Testis (tissue), 2 donors: ENCODE measurements around the gene SLC2A9.

Experiments used
- CTCF ChIP-seq, 3 experiments: fragments of 450-650 bp in 2 of 3; fragments of 200-600 bp in 1 of 3; sonication (generic) in 1 of 3; IDR thresholded peaks; one replicate each; pipeline ENCODE4 v1.5.1; 2016 to 2019; ENCODE audit warnings: antibody characterized with exemption in 3 of 3, mild to moderate bottlenecking in 2 of 3, moderate library complexity in 1 of 3
- POLR2A ChIP-seq: fragments of 450-650 bp; IDR thresholded peaks from one replicate; pipeline ENCODE4 v1.6.1; 2017; ENCODE audit warnings: antibody characterized with exemption, mild to moderate bottlenecking, moderate library complexity

GRCh38 chr4:10006231-10006600, 15.1 kb downstream of the SLC2A9 start:
- TF ChIP-seq CTCF (IDR thresholded peaks at IDR 0.05) (no peak), POLR2A (no peak)
